WTC11 (cell line): Measurements from ENCODE around the gene SLC8A1. TPM values are rescaled to one million over a fixed set of nuclear protein-coding genes. Genes with fewer than 3 reads are reported as not detected.

Source experiments
- ATAC-seq: fragments of 200-7000 bp; cut with Tn5 transposase; 2 replicates; pipeline ENCODE4 v1.10.0; 2021; ENCODE audit warnings: mild to moderate bottlenecking, moderate library complexity
- CTCF ChIA-PET: fragments of 300-600 bp; sonication (Branson Sonifier 250); formaldehyde crosslinking; loops from one replicate; lab custom pipeline; 2021; ENCODE audit warnings: antibody characterized with exemption; lab: Charles Lee
- POLR2A ChIA-PET: fragments of 350-600 bp; sonication (Branson Sonifier 250); formaldehyde crosslinking; loops from one replicate; lab custom pipeline; 2021; ENCODE audit warnings: antibody characterized with exemption; lab: Charles Lee
- DNase-seq: peaks from one replicate; pipeline ENCODE4 v3.0.0; 2021; ENCODE audit warnings: low spot score
- H3K27ac Mint-ChIP-seq: 2 replicates; pipeline ENCODE4 v1.8.0; 2021; ENCODE audit warnings: mixed read lengths
- H3K27me3 Mint-ChIP-seq: 2 replicates; pipeline ENCODE4 v1.8.0; 2021; ENCODE audit warnings: low read depth, mild to moderate bottlenecking, moderate library complexity, mixed read lengths
- H3K36me3 Mint-ChIP-seq: 2 replicates; pipeline ENCODE4 v1.8.0; 2021; ENCODE audit warnings: mixed read lengths
- H3K4me1 Mint-ChIP-seq: 2 replicates; pipeline ENCODE4 v1.8.0; 2022; ENCODE audit warnings: mixed read lengths
- H3K4me3 Mint-ChIP-seq: 2 replicates; pipeline ENCODE4 v1.8.0; 2021; ENCODE audit warnings: mild to moderate bottlenecking, moderate library complexity, mixed read lengths
- H3K9me3 Mint-ChIP-seq: 2 replicates; pipeline ENCODE4 v1.8.0; 2021; ENCODE audit warnings: mixed read lengths
- AR ChIP-seq: fragments of 250-450 bp; sonication (Bioruptor Pico); IDR thresholded peaks from 2 replicates; pipeline ENCODE4 v1.9.0; 2021; ENCODE audit warnings: mild to moderate bottlenecking
- CREM ChIP-seq: sonication (generic); formaldehyde crosslinking; IDR thresholded peaks from 2 replicates; pipeline ENCODE4 v1.8.1; 2022; ENCODE audit warnings: mild to moderate bottlenecking, missing genetic modification reagents, moderate library complexity
- E2F1 ChIP-seq: sonication (generic); formaldehyde crosslinking; IDR thresholded peaks from 2 replicates; pipeline ENCODE4 v1.8.0; 2022; ENCODE audit warnings: mild to moderate bottlenecking, missing genetic modification reagents
- E2F5 ChIP-seq: sonication (generic); formaldehyde crosslinking; IDR thresholded peaks from 2 replicates; pipeline ENCODE4 v1.8.1; 2022; ENCODE audit warnings: mild to moderate bottlenecking, moderate library complexity, missing genetic modification reagents
- ESRRA ChIP-seq: sonication (generic); formaldehyde crosslinking; IDR thresholded peaks from 2 replicates; pipeline ENCODE4 v1.8.1; 2022; ENCODE audit warnings: mild to moderate bottlenecking, missing genetic modification reagents, borderline replicate concordance
- FOXP1 ChIP-seq: sonication (generic); formaldehyde crosslinking; IDR thresholded peaks from 2 replicates; pipeline ENCODE4 v1.8.0; 2022; ENCODE audit warnings: missing genetic modification reagents, mild to moderate bottlenecking, moderate library complexity, borderline replicate concordance
- FOXP4 ChIP-seq: sonication (generic); formaldehyde crosslinking; IDR thresholded peaks from 2 replicates; pipeline ENCODE4 v1.8.0; 2022; ENCODE audit warnings: mild to moderate bottlenecking, missing genetic modification reagents
- JUN ChIP-seq: sonication (generic); formaldehyde crosslinking; IDR thresholded peaks from 2 replicates; pipeline ENCODE4 v1.8.0; 2023; ENCODE audit warnings: mild to moderate bottlenecking, missing genetic modification reagents
- MAX ChIP-seq: sonication (generic); formaldehyde crosslinking; IDR thresholded peaks from 2 replicates; pipeline ENCODE4 v1.8.0; 2022; ENCODE audit warnings: mild to moderate bottlenecking, missing genetic modification reagents
- NFYB ChIP-seq: sonication (generic); formaldehyde crosslinking; conservative IDR thresholded peaks from 2 replicates; pipeline ENCODE4 v1.8.0; 2022; ENCODE audit warnings: low read depth, missing genetic modification reagents
- TEAD4 ChIP-seq: sonication (generic); formaldehyde crosslinking; IDR thresholded peaks from 2 replicates; pipeline ENCODE4 v1.8.0; 2022; ENCODE audit warnings: mild to moderate bottlenecking, missing genetic modification reagents
- ZNF219 ChIP-seq: sonication (generic); formaldehyde crosslinking; IDR thresholded peaks from 2 replicates; pipeline ENCODE4 v1.8.0; 2023; ENCODE audit warnings: missing genetic modification reagents, mild to moderate bottlenecking, borderline replicate concordance
- total RNA-seq: library from RNA; stranded (reverse); gene quantifications from 3 replicates; pipeline ENCODE4 v1.2.3, GENCODE V29; 2021
- TF ChIP-seq, protein P1 (sequence below): sonication (generic); formaldehyde crosslinking; IDR thresholded peaks from 2 replicates; pipeline ENCODE4 v1.8.0; 2022; ENCODE audit warnings: missing genetic modification reagents
- TF ChIP-seq, protein P2 (sequence below): fragments of 250-450 bp; sonication (Bioruptor Pico); IDR thresholded peaks from 2 replicates; pipeline ENCODE4 v1.9.0; 2021; ENCODE audit warnings: moderate library complexity, mild to moderate bottlenecking, inconsistent platforms, borderline replicate concordance

The SLC8A1 gene
- total RNA-seq, 1 experiment from 2014 or later = 2.6 TPM

DNA sequence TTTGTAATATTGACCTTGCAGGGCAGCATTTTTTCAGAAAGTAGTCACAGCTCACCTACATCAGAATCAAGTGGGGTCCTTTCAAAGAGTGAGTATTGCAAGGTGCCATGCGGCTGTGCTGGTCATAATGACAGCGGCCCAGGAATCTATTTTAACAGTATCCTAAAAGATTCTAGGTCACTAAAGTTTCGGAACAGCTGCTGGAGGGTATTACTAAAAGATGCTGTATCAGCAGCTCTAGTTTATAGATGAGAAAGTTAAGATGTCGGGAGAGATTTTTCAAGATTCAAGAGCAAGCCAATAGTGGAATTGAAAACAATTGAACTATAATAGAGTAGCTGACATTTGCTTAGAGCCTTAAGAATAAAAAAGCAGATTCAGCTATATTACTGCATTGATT is 336.0 kb downstream of the SLC8A1 start (continued):
- TF ChIP-seq E2F5 = no peak
- no peak for TF ChIP-seq ESRRA

GRCh38 chr2:40115348-40115747 is 336.5 kb downstream of the SLC8A1 start:
- H3K36me3 Mint-ChIP-seq = no peaks in the 10 kb centered on the region
- TF ChIP-seq MAX (CRISPR knock-in tag) = no peak
- TF ChIP-seq JUN (CRISPR knock-in tag) = no peak
- TF ChIP-seq FOXP4 (CRISPR knock-in tag) = no peak
- TF ChIP-seq FOXP1 (CRISPR knock-in tag) = no peak
- no peak for TF ChIP-seq TEAD4 (CRISPR knock-in tag)
- TF ChIP-seq, protein P1, sequence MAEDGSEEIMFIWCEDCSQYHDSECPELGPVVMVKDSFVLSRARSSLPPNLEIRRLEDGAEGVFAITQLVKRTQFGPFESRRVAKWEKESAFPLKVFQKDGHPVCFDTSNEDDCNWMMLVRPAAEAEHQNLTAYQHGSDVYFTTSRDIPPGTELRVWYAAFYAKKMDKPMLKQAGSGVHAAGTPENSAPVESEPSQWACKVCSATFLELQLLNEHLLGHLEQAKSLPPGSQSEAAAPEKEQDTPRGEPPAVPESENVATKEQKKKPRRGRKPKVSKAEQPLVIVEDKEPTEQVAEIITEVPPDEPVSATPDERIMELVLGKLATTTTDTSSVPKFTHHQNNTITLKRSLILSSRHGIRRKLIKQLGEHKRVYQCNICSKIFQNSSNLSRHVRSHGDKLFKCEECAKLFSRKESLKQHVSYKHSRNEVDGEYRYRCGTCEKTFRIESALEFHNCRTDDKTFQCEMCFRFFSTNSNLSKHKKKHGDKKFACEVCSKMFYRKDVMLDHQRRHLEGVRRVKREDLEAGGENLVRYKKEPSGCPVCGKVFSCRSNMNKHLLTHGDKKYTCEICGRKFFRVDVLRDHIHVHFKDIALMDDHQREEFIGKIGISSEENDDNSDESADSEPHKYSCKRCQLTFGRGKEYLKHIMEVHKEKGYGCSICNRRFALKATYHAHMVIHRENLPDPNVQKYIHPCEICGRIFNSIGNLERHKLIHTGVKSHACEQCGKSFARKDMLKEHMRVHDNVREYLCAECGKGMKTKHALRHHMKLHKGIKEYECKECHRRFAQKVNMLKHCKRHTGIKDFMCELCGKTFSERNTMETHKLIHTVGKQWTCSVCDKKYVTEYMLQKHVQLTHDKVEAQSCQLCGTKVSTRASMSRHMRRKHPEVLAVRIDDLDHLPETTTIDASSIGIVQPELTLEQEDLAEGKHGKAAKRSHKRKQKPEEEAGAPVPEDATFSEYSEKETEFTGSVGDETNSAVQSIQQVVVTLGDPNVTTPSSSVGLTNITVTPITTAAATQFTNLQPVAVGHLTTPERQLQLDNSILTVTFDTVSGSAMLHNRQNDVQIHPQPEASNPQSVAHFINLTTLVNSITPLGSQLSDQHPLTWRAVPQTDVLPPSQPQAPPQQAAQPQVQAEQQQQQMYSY (CRISPR knock-in tag) = no peak
- H3K9me3 Mint-ChIP-seq = no peaks in the 10 kb centered on the region
- H3K27me3 Mint-ChIP-seq = no peaks in the 10 kb centered on the region
- H3K27ac Mint-ChIP-seq = no peak overlapping the region
- CTCF ChIA-PET = interaction anchor here (0.6 to 0.8 kb wide), 2 partner anchors 202 to 334 kb away, joined by 3 read pairs; no protein-coding TSS in a partner anchor
- DNase-seq = no peak
- no peak for ATAC-seq
- H3K4me3 Mint-ChIP-seq = no peak overlapping the region
- no peaks in the 10 kb centered on the region for H3K4me1 Mint-ChIP-seq
- POLR2A ChIA-PET = no interaction called here

GRCh38 chr2:40113997-40114396 is 337.9 kb downstream of the SLC8A1 start:
- H3K36me3 Mint-ChIP-seq = no peaks in the 10 kb centered on the region
- DNase-seq = no peak
- H3K4me3 Mint-ChIP-seq = no peak overlapping the region
- no peak for ATAC-seq
- no peaks in the 10 kb centered on the region for H3K9me3 Mint-ChIP-seq
- H3K27ac Mint-ChIP-seq = no peak overlapping the region
- no peaks in the 10 kb centered on the region for H3K4me1 Mint-ChIP-seq
- ChIA-PET POLR2A (no interaction called here), CTCF (no interaction called here)
- no peaks in the 10 kb centered on the region for H3K27me3 Mint-ChIP-seq
- TF ChIP-seq AR (CRISPR knock-in tag) = no peak

- ChIA-PET POLR2A (no interaction called here), CTCF (no interaction called here)
- ATAC-seq = no peak
- TF ChIP-seq, protein P2, sequence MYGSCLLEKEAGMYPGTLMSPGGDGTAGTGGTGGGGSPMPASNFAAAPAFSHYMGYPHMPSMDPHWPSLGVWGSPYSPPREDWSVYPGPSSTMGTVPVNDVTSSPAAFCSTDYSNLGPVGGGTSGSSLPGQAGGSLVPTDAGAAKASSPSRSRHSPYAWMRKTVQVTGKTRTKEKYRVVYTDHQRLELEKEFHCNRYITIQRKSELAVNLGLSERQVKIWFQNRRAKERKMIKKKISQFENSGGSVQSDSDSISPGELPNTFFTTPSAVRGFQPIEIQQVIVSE (CRISPR knock-in tag) = no peak
- TF ChIP-seq NFYB (CRISPR knock-in tag) (no peak), ZNF219 (CRISPR knock-in tag) (no peak), E2F1 (CRISPR knock-in tag) (no peak), CREM (CRISPR knock-in tag) (no peak)
Observed at GRCh38 chr2:40113272-40113968, 338.5 kb downstream of the SLC8A1 start.

More at GRCh38 chr2:40113272-40113968, 338.5 kb downstream of the SLC8A1 start:
- DNase-seq = no peak
- Mint-ChIP-seq H3K4me3 (no peak overlapping the region), H3K36me3 (no peaks in the 10 kb centered on the region), H3K27ac (no peak overlapping the region), H3K9me3 (no peaks in the 10 kb centered on the region), H3K27me3 (no peaks in the 10 kb centered on the region), H3K4me1 (no peaks in the 10 kb centered on the region)
